Stomach (tissue), 4 donors: Measurements from ENCODE around the gene EGFL6.

Experiments used
- CTCF ChIP-seq, 7 experiments: fragments of 450-650 bp in 4 of 7; fragments of 200-600 bp in 3 of 7; sonication (generic) in 3 of 7; IDR thresholded peaks; one replicate each; pipeline ENCODE4 v1.5.1; 2016 to 2019; ENCODE audit warnings: antibody characterized with exemption in 7 of 7, control low read depth in 2 of 7, mild to moderate bottlenecking in 1 of 7
- EP300 ChIP-seq: sonication (generic); formaldehyde crosslinking; IDR thresholded peaks from one replicate; pipeline ENCODE4 v1.6.1; 2017; ENCODE audit warnings: antibody characterized with exemption
- POLR2A ChIP-seq, 4 donors: fragments of 450-650 bp; IDR thresholded peaks; one replicate each; pipeline ENCODE4 v1.6.1; 2016; ENCODE audit warnings: antibody characterized with exemption in 4 of 4, control low read depth in 2 of 4, mild to moderate bottlenecking in 1 of 4, moderate library complexity in 1 of 4

GRCh38 chrX:13651150-13651549 is 81.7 kb downstream of the EGFL6 start:
- no peak for TF ChIP-seq CTCF (IDR thresholded peaks at IDR 0.05)
- TF ChIP-seq EP300, result no peak
- no peak for TF ChIP-seq POLR2A (IDR thresholded peaks at IDR 0.05)
